Loucy (cell line): ENCODE measurements around the gene ZNF280B.
"Not testable (repeated sequence)": the region's sequence is repeated elsewhere in the genome, so short reads cannot be mapped to it uniquely, and the experiment has no call there.

Experiments
- H2AFZ ChIP-seq: fragments of 200-600 bp; sonication (generic); 2 replicates; pipeline ENCODE4 v1.6.0; 2016; ENCODE audit warnings: antibody characterized with exemption, mild to moderate bottlenecking, low read length, moderate library complexity
- H3F3A ChIP-seq: fragments of 200-600 bp; 2 replicates; pipeline ENCODE4 v1.6.0; 2016; ENCODE audit warnings: antibody characterized with exemption, low read depth, mild to moderate bottlenecking
- H3K27me3 ChIP-seq: fragments of 200-600 bp; sonication (generic); 2 replicates; pipeline ENCODE4 v1.6.1; 2014; ENCODE audit warnings: low read length, mild to moderate bottlenecking; ENCODE audit not compliant: insufficient read depth, poor library complexity, severe bottlenecking
- H3K36me3 ChIP-seq: fragments of 200-600 bp; sonication (generic); 2 replicates; pipeline ENCODE4 v1.6.1; 2016; ENCODE audit warnings: low read length; ENCODE audit not compliant: insufficient read depth
- H3K4me1 ChIP-seq: fragments of 200-600 bp; sonication (generic); 2 replicates; pipeline ENCODE4 v1.5.1; 2014; ENCODE audit warnings: low read length, mild to moderate bottlenecking; ENCODE audit not compliant: insufficient read depth, poor library complexity, severe bottlenecking
- H3K4me2 ChIP-seq: fragments of 200-600 bp; sonication (generic); 2 replicates; pipeline ENCODE4 v1.6.0; 2014; ENCODE audit warnings: antibody characterized with exemption, low read length, low read depth, mild to moderate bottlenecking; ENCODE audit not compliant: poor library complexity, severe bottlenecking
- H3K4me3 ChIP-seq: fragments of 200-600 bp; sonication (generic); 2 replicates; pipeline ENCODE4 v1.5.1; 2014; ENCODE audit warnings: low read length, mild to moderate bottlenecking, mixed read lengths; ENCODE audit not compliant: poor library complexity, severe bottlenecking
- H3K79me2 ChIP-seq: fragments of 200-600 bp; sonication (generic); 2 replicates; pipeline ENCODE4 v1.6.1; 2014; ENCODE audit warnings: low read length; ENCODE audit not compliant: insufficient read depth
- H3K9ac ChIP-seq: fragments of 200-600 bp; sonication (generic); 2 replicates; pipeline ENCODE4 v1.6.0; 2014; ENCODE audit warnings: mild to moderate bottlenecking, low read depth, low read length, moderate library complexity; ENCODE audit not compliant: poor library complexity, severe bottlenecking
- H3K9me2 ChIP-seq: fragments of 200-600 bp; sonication (generic); replicated peaks from 2 replicates; pipeline ENCODE4 v1.6.1; 2016; ENCODE audit warnings: low read depth, low read length, mixed read lengths
- H3K9me3 ChIP-seq: fragments of 200-600 bp; sonication (generic); 2 replicates; pipeline ENCODE4 v1.6.1; 2014; ENCODE audit warnings: mild to moderate bottlenecking, antibody characterized with exemption, low read length, low read depth; ENCODE audit not compliant: insufficient read depth
- H4K20me1 ChIP-seq: fragments of 200-600 bp; sonication (generic); 2 replicates; pipeline ENCODE4 v1.6.0; 2014; ENCODE audit warnings: antibody characterized with exemption, low read length, mild to moderate bottlenecking; ENCODE audit not compliant: insufficient read depth, poor library complexity, severe bottlenecking
- CTCF ChIP-seq: fragments of 200-600 bp; sonication (generic); conservative IDR thresholded peaks from 2 replicates; pipeline ENCODE4 v1.5.1; 2014; ENCODE audit warnings: mild to moderate bottlenecking, antibody characterized with exemption, low read length
- EZH2phosphoT487 ChIP-seq: fragments of 200-600 bp; IDR thresholded peaks from 2 replicates; pipeline ENCODE4 v1.6.1; 2018; ENCODE audit warnings: antibody characterized with exemption, mild to moderate bottlenecking, moderate library complexity, borderline replicate concordance

ZNF280B gene

DNA sequence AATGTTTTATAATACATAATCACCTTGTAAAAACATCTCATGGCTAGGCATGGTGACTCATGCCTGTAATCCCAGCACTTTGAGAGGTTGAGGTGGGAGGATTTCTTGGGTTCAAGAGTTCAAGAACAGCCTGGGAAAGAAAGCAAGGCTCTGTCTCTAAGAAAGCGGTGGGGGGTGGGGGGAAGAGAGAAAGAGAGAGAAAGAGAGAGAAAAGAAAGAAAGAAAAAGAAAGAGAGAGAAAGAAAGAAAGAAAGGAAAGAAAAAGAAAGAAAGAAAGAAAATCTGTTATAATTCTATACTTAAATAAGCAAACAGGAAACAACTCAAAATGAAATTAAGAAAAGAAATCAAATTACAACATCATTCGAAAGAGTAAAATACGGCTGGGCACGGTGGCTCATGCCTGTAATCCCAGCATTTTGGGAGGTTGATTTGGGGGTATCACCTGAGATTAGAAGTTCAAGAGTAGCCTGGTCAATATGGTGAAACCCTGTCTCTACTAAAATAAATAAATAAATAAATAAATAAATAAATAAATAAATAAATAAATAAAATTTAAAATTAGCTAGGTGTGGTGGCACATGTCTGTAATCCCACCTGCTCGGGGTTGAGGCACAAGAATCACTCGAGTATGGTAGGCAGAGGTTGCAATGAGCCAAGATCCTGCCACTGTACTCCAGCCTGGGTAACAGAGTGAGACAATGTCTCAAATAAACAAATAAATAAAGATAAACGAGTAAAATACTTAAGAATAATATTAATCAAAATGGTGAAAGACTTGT lies 65.4 kb downstream of the ZNF280B start:
- H3K9me3 ChIP-seq, result peaks cover 5% of the 10 kb centered on the region; the same call in 1 of the 2 replicates
- H3K36me3 ChIP-seq, result no peaks in the 10 kb centered on the region
- H3K9me2 ChIP-seq, result no peaks in the 10 kb centered on the region
- H2AFZ ChIP-seq, result no peak overlapping the region
- H3K4me1 ChIP-seq, result no peaks in the 10 kb centered on the region
- H3K9ac ChIP-seq, result no peak overlapping the region
- no peaks in the 10 kb centered on the region for H3K79me2 ChIP-seq
- no peak overlapping the region for H3K4me3 ChIP-seq
- H3K27me3 ChIP-seq, result peaks cover 4% of the 10 kb centered on the region
- TF ChIP-seq EZH2phosphoT487, result no peak
- no peak for TF ChIP-seq CTCF
- no peak overlapping the region for H3K4me2 ChIP-seq
- no peaks in the 10 kb centered on the region for H4K20me1 ChIP-seq
- no peaks in the 10 kb centered on the region for H3F3A ChIP-seq

DNA sequence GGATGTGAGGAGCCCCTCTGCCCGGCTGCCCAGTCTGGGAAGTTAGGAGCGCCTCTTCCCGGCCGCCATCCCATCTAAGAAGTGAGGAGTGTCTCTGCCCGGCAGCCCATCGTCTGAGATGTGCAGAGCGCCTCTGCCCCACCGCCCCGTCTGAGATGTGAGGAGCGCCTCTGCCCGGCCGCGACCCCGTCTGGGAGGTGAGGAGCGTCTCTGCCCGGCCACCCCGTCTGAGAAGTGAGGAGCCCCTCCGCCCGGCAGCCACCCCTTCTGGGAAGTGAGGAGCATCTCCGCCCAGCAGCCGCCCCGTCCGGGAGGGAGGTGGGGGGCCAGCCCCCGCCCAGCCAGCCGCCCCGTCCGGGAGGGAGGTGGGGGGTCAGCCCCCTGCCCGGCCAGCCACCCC lies 66.9 kb downstream of the ZNF280B start:
- H3K9me3 ChIP-seq, result not testable (repeated sequence)

GRCh38 chr22:22440188-22440587 lies 68.4 kb downstream of the ZNF280B start:
- no peaks in the 10 kb centered on the region for H4K20me1 ChIP-seq
- H3K36me3 ChIP-seq, result no peaks in the 10 kb centered on the region
- peaks cover 5% of the 10 kb centered on the region; the same call in 1 of the 2 replicates for H3K9me3 ChIP-seq
- H3K9me2 ChIP-seq, result no peaks in the 10 kb centered on the region
- no peaks in the 10 kb centered on the region for H3K4me1 ChIP-seq
- H3K27me3 ChIP-seq, result no peaks in the 10 kb centered on the region
- H2AFZ ChIP-seq, result no peak overlapping the region
- H3F3A ChIP-seq, result no peaks in the 10 kb centered on the region
- no peak overlapping the region for H3K9ac ChIP-seq
- H3K79me2 ChIP-seq, result no peaks in the 10 kb centered on the region
- TF ChIP-seq CTCF, result no peak
- no peak for TF ChIP-seq EZH2phosphoT487
- no peak overlapping the region for H3K4me2 ChIP-seq
- H3K4me3 ChIP-seq, result no peak overlapping the region

More for the DNA sequence above, 66.9 kb downstream of the ZNF280B start:
- not testable (repeated sequence) for H3K4me3 ChIP-seq, H3F3A ChIP-seq, H3K36me3 ChIP-seq, H3K9me2 ChIP-seq, H4K20me1 ChIP-seq, H3K4me1 ChIP-seq, H3K27me3 ChIP-seq, H2AFZ ChIP-seq, H3K4me2 ChIP-seq, H3K79me2 ChIP-seq, H3K9ac ChIP-seq
